Mesendoderm (in vitro differentiated cells): ENCODE results near the gene PCDHB11.
"Not testable (repeated sequence)": the region's sequence is repeated elsewhere in the genome, so short reads cannot be mapped to it uniquely, and the experiment has no call there.

Experiments used
- DNase-seq: peaks from one replicate; pipeline ENCODE4 v3.0.0; 2013
- H2AK5ac ChIP-seq: 2 replicates; pipeline ENCODE4 v1.6.1; 2013; ENCODE audit warnings: low read length, inconsistent platforms
- H2BK120ac ChIP-seq: 2 replicates; pipeline ENCODE4 v1.6.1; 2013; ENCODE audit warnings: low read depth, mild to moderate bottlenecking, low read length, moderate library complexity, mixed read lengths
- H2BK15ac ChIP-seq: replicated peaks from 2 replicates; pipeline ENCODE4 v1.6.1; 2013; ENCODE audit warnings: low read depth, mild to moderate bottlenecking, moderate library complexity
- H2BK5ac ChIP-seq: 2 replicates; pipeline ENCODE4 v1.6.1; 2013; ENCODE audit warnings: low read length, inconsistent platforms
- H3K18ac ChIP-seq: 2 replicates; pipeline ENCODE4 v1.6.1; 2013; ENCODE audit warnings: mild to moderate bottlenecking, low read length, mixed read lengths
- H3K23ac ChIP-seq: one replicate; pipeline ENCODE4 v1.6.1; 2013; ENCODE audit warnings: low read length
- H3K27ac ChIP-seq: 2 replicates; pipeline ENCODE4 v1.5.1; 2013; ENCODE audit warnings: low read depth, mild to moderate bottlenecking, inconsistent platforms, low read length, moderate library complexity
- H3K27me3 ChIP-seq: 2 replicates; pipeline ENCODE4 v1.6.1; 2013; ENCODE audit warnings: low read length, control low read depth, mild to moderate bottlenecking, inconsistent platforms; ENCODE audit not compliant: insufficient read depth, poor library complexity
- H3K36me3 ChIP-seq: 2 replicates; pipeline ENCODE4 v1.6.1; 2013; ENCODE audit warnings: low read length, inconsistent platforms; ENCODE audit not compliant: control insufficient read depth, insufficient read depth
- H3K4ac ChIP-seq: one replicate; pipeline ENCODE4 v1.6.1; 2013; ENCODE audit warnings: low read depth, mild to moderate bottlenecking, low read length, moderate library complexity
- H3K4me1 ChIP-seq: 2 replicates; pipeline ENCODE4 v1.6.1; 2013; ENCODE audit warnings: low read depth, low read length, inconsistent platforms; ENCODE audit not compliant: control insufficient read depth
- H3K4me2 ChIP-seq: 2 replicates; pipeline ENCODE4 v1.6.1; 2013; ENCODE audit warnings: low read length
- H3K4me3 ChIP-seq: 2 replicates; pipeline ENCODE4 v1.5.1; 2013; ENCODE audit warnings: mild to moderate bottlenecking, low read length
- H3K56ac ChIP-seq: one replicate; pipeline ENCODE4 v1.6.1; 2013; ENCODE audit warnings: low read length
- H3K79me1 ChIP-seq: 2 replicates; pipeline ENCODE4 v1.6.1; 2013; ENCODE audit warnings: low read length, inconsistent platforms
- H3K79me2 ChIP-seq: 2 replicates; pipeline ENCODE4 v1.6.1; 2013; ENCODE audit warnings: mild to moderate bottlenecking, low read length; ENCODE audit not compliant: control insufficient read depth, insufficient read depth
- H3K9ac ChIP-seq: 2 replicates; pipeline ENCODE4 v1.6.1; 2013; ENCODE audit warnings: low read length, inconsistent platforms
- H4K5ac ChIP-seq: one replicate; pipeline ENCODE4 v1.6.1; 2013; ENCODE audit warnings: low read length
- H4K8ac ChIP-seq: one replicate; pipeline ENCODE4 v1.6.1; 2013; ENCODE audit warnings: low read depth, mild to moderate bottlenecking, control low read depth, low read length, moderate library complexity
- WGBS: extraction: QIAGEN DNeasy Blood & Tissue Kit; methylation state at CpG from one replicate; pipeline ENCODE4 v1.1.7; 2013; ENCODE audit warnings: low lambda C conversion rate, missing lambda C conversion rate; ENCODE audit not compliant: insufficient coverage; ENCODE audit errors: extremely low coverage; 5-methylcytosine and 5-hydroxymethylcytosine counted together

Gene PCDHB11

DNA sequence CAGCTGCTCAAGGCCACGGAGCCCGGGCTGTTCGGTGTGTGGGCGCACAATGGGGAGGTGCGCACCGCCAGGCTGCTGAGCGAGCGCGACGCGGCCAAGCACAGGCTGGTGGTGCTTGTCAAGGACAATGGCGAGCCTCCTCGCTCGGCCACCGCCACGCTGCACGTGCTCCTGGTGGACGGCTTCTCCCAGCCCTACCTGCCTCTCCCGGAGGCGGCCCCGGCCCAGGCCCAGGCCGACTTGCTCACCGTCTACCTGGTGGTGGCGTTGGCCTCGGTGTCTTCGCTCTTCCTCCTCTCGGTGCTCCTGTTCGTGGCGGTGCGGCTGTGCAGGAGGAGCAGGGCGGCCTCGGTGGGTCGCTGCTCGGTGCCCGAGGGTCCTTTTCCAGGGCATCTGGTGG lies 10.3 kb upstream of the PCDHB11 start:
- H2BK15ac ChIP-seq, H3K9ac ChIP-seq, H4K5ac ChIP-seq, H3K36me3 ChIP-seq, H3K27me3 ChIP-seq, H2AK5ac ChIP-seq, H3K18ac ChIP-seq, H3K27ac ChIP-seq, H3K23ac ChIP-seq, H3K4ac ChIP-seq, H3K79me2 ChIP-seq, DNase-seq, H3K4me2 ChIP-seq, H3K4me3 ChIP-seq, H2BK5ac ChIP-seq, H2BK120ac ChIP-seq, H3K4me1 ChIP-seq, H4K8ac ChIP-seq, H3K79me1 ChIP-seq, H3K56ac ChIP-seq: not testable (repeated sequence)
- WGBS, result no CpG with 5 or more reads among the region's 35 CpGs

DNA sequence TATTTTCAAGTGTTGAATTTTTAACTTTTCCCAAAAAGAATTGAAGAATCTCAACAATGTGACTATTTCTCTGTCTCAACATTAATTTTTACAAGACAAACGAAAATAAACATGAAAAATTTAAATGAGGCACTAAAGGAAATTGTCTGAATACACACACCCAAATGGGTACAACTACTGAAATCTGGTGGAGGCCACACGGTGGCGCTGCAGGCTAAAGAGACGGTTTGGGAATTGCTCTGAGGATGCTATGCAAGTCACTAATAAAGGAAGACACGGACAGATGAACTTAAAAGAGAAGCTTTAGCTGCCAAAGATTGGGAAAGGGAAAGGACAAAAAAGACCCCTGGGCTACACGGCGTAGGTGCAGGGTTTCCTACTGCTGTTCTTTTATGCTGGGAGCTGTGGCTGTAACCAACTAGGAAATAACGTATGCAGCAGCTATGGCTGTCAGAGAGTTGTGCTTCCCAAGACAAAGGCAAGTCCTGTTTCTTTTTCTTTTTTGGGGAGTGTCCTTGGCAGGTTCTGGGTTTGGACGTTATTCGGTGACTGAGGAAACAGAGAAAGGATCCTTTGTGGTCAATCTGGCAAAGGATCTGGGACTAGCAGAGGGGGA lies 7.2 kb upstream of the PCDHB11 start, which contains the start of gene PCDHB10:
PCDHB10 (plus strand) TSS at position 244 of the 616 bp plus-strand sequence; CDS start at position 444, 200 bp downstream.
- DNase-seq, result peak; percentile 78
- no peak within 1 kb of the TSS for H2AK5ac ChIP-seq

DNA sequence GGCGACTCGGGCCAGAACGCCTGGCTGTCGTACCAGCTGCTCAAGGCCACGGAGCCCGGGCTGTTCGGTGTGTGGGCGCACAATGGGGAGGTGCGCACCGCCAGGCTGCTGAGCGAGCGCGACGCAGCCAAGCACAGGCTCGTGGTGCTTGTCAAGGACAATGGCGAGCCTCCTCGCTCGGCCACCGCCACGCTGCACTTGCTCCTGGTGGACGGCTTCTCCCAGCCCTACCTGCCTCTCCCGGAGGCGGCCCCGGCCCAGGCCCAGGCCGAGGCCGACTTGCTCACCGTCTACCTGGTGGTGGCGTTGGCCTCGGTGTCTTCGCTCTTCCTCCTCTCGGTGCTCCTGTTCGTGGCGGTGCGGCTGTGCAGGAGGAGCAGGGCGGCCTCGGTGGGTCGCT lies 5.1 kb upstream of the PCDHB11 start:
- H3K4me1 ChIP-seq, H3K4ac ChIP-seq: not testable (repeated sequence)

More for the DNA sequence above, 7.2 kb upstream of the PCDHB11 start, which contains the start of gene PCDHB10:
- H3K4me3 ChIP-seq, result no peak within 1 kb of the TSS
- no peaks in the 10 kb centered on the region for H3K36me3 ChIP-seq
- no peak within 1 kb of the TSS for H3K23ac ChIP-seq
- H4K8ac ChIP-seq, result no peak within 1 kb of the TSS
- no peak within 1 kb of the TSS for H3K9ac ChIP-seq
- H4K5ac ChIP-seq, result no peak within 1 kb of the TSS
- no peak within 1 kb of the TSS for H3K27ac ChIP-seq
- no peaks in the 10 kb centered on the region for H3K79me2 ChIP-seq
- H3K18ac ChIP-seq, result no peak within 1 kb of the TSS
- H2BK120ac ChIP-seq, result no peak within 1 kb of the TSS
- peak within 1 kb of the TSS; percentile 5 for H3K4me2 ChIP-seq
- H2BK15ac ChIP-seq, result no peak within 1 kb of the TSS
- H3K27me3 ChIP-seq, result no peaks in the 10 kb centered on the region
- no peaks in the 10 kb centered on the region for H3K79me1 ChIP-seq
- peak within 1 kb of the TSS; percentile 6 for H3K56ac ChIP-seq
- H3K4me1 ChIP-seq, result no peaks in the 10 kb centered on the region
- no peak within 1 kb of the TSS for H3K4ac ChIP-seq
- no CpG with 5 or more reads among the region's 10 CpGs for WGBS
- no peak within 1 kb of the TSS for H2BK5ac ChIP-seq

DNA sequence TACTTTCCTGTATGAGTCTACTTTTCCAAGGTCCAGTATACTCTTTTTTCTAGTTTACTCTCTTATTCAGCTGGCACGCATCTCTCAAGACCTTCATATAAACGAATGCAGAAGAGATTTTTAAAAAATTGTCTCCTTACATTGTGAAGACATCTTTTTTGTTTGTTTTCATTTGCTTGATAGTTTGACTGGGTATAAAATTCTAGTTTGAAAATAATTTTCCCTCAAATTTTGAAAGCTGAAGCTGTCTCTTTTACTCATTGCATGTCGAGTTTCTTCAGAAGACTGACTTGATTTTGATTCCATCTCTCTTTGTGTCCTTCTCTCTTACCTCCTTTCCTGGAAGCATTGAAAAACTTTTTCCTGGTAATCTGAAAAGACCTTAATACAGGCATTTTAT lies 3.1 kb upstream of the PCDHB11 start:
- Histone ChIP-seq H3K56ac (no peak overlapping the region), H3K27me3 (no peaks in the 10 kb centered on the region), H3K9ac (no peak overlapping the region), H4K8ac (no peak overlapping the region), H3K4me1 (no peaks in the 10 kb centered on the region), H3K4me3 (no peak overlapping the region), H3K79me2 (no peaks in the 10 kb centered on the region), H3K4ac (no peak overlapping the region), H3K27ac (no peak overlapping the region), H2BK120ac (no peak overlapping the region), H3K79me1 (no peaks in the 10 kb centered on the region), H3K4me2 (no peak overlapping the region), H2BK15ac (no peak overlapping the region), H2BK5ac (no peak overlapping the region), H3K36me3 (no peaks in the 10 kb centered on the region), H4K5ac (no peak overlapping the region), H2AK5ac (no peak overlapping the region), H3K18ac (no peak overlapping the region), H3K23ac (no peak overlapping the region)
- no peak for DNase-seq
- no CpG with 5 or more reads among the region's 3 CpGs for WGBS

More for the DNA sequence above, 5.1 kb upstream of the PCDHB11 start:
- H2BK120ac ChIP-seq, H3K36me3 ChIP-seq, H2BK15ac ChIP-seq, H3K4me2 ChIP-seq, H3K27me3 ChIP-seq, H3K9ac ChIP-seq, H3K18ac ChIP-seq, H3K4me3 ChIP-seq, H4K5ac ChIP-seq, DNase-seq, H3K56ac ChIP-seq, H3K79me2 ChIP-seq, H3K79me1 ChIP-seq, H2BK5ac ChIP-seq, H2AK5ac ChIP-seq, H4K8ac ChIP-seq, H3K27ac ChIP-seq, H3K23ac ChIP-seq: not testable (repeated sequence)
- WGBS, result no CpG with 5 or more reads among the region's 37 CpGs

DNA sequence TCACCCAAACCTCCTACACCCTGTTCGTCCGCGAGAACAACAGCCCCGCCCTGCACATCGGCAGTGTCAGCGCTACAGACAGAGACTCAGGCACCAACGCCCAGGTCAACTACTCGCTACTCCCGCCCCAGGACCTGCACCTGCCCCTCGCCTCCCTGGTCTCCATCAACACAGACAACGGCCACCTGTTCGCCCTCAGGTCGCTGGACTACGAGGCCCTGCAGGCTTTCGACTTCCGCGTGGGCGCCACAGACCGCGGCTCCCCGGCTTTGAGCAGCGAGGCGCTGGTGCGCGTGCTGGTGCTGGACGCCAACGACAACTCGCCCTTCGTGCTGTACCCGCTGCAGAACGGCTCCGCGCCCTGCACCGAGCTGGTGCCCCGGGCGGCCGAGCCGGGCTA lies 1.7 kb downstream of the PCDHB11 start:
- H3K18ac ChIP-seq, H3K4me3 ChIP-seq, H4K8ac ChIP-seq, H3K27ac ChIP-seq, H4K5ac ChIP-seq, H2AK5ac ChIP-seq, H3K4me2 ChIP-seq, H3K27me3 ChIP-seq, H3K56ac ChIP-seq, H3K79me2 ChIP-seq, H2BK5ac ChIP-seq, H3K79me1 ChIP-seq, H3K4me1 ChIP-seq, H2BK15ac ChIP-seq, DNase-seq, H2BK120ac ChIP-seq, H3K4ac ChIP-seq, H3K36me3 ChIP-seq, H3K23ac ChIP-seq, H3K9ac ChIP-seq: not testable (repeated sequence)
- no CpG with 5 or more reads among the region's 38 CpGs for WGBS

DNA sequence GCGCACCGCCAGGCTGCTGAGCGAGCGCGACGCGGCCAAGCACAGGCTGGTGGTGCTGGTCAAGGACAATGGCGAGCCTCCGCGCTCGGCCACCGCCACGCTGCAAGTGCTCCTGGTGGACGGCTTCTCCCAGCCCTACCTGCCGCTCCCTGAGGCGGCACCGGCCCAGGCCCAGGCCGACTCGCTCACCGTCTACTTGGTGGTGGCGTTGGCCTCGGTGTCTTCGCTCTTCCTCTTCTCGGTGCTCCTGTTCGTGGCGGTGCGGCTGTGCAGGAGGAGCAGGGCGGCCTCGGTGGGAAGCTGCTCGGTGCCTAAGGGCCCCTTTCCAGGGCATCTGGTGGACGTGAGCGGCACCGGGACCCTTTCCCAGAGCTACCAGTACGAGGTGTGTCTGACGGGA lies 2.2 kb downstream of the PCDHB11 start:
- not testable (repeated sequence) for H3K9ac ChIP-seq, H3K27me3 ChIP-seq, H3K27ac ChIP-seq, H3K79me2 ChIP-seq, H3K18ac ChIP-seq, H3K4me2 ChIP-seq, DNase-seq, H2BK15ac ChIP-seq, H3K4me1 ChIP-seq, H3K4ac ChIP-seq, H2BK5ac ChIP-seq, H3K56ac ChIP-seq, H4K5ac ChIP-seq, H3K4me3 ChIP-seq, H4K8ac ChIP-seq, H3K36me3 ChIP-seq, H3K79me1 ChIP-seq, H2BK120ac ChIP-seq, H2AK5ac ChIP-seq, H3K23ac ChIP-seq
- WGBS, result no CpG with 5 or more reads among the region's 35 CpGs
